Kidney (tissue), 14 donors: ENCODE results near the gene EIF1AD. TPM values are rescaled to one million over a fixed set of nuclear protein-coding genes. Genes with fewer than 3 reads are reported as not detected.

Experiments used
- DNase-seq, 5 donors: peaks; one replicate each; pipeline ENCODE4 v3.0.0-alpha.2; 2013 to 2020
- FAIRE-seq: peaks from 2 replicates; lab custom pipeline; 2012; peaks lifted over from hg19 to GRCh38; lab: Jason Lieb, UNC
- H3K27ac ChIP-seq, 2 donors: one replicate each; pipeline ENCODE4 v1.7.0; 2013; ENCODE audit warnings: low read depth in 2 of 2, low read length in 2 of 2, inconsistent platforms in 1 of 2
- H3K27me3 ChIP-seq: one replicate; pipeline ENCODE4 v1.7.1; 2013; ENCODE audit warnings: low read length, inconsistent platforms; ENCODE audit not compliant: control insufficient read depth, insufficient read depth
- H3K36me3 ChIP-seq, 3 donors: one replicate each; pipeline versions ENCODE4 v1.7.0 to v1.7.1; 2013; ENCODE audit warnings: low read length in 3 of 3, control low read depth in 1 of 3, inconsistent platforms in 1 of 3; ENCODE audit not compliant: insufficient read depth in 3 of 3, control insufficient read depth in 2 of 3
- H3K4me1 ChIP-seq, 3 donors: one replicate each; pipeline versions ENCODE4 v1.7.0 to v1.7.1; 2013; ENCODE audit warnings: low read length in 3 of 3, inconsistent platforms in 1 of 3, low read depth in 1 of 3; ENCODE audit not compliant: control insufficient read depth in 2 of 3, insufficient read depth in 2 of 3
- H3K4me3 ChIP-seq, 3 donors: one replicate each; pipeline versions ENCODE4 v1.7.0 to v1.8.1; 2013; ENCODE audit warnings: low read length in 3 of 3, control low read depth in 1 of 3, inconsistent platforms in 1 of 3
- H3K9ac ChIP-seq, 3 donors: one replicate each; pipeline versions ENCODE4 v1.7.0 to v1.7.1; 2013; ENCODE audit warnings: low read length in 3 of 3, control low read depth in 1 of 3, inconsistent platforms in 1 of 3
- H3K9me3 ChIP-seq, 3 donors: one replicate each; pipeline versions ENCODE4 v1.7.0 to v1.7.1; 2013; ENCODE audit warnings: low read length in 3 of 3, control low read depth in 1 of 3, inconsistent platforms in 1 of 3; ENCODE audit not compliant: control insufficient read depth in 2 of 3, insufficient read depth in 1 of 3
- intact Hi-C: fragments of 100-400 bp; cut with DNase I; formaldehyde crosslinking; loops from one replicate; pipeline ENCODE4 v1.11.1; 2022
- polyA plus RNA-seq: library from polyadenylated mRNA; stranded (reverse); fragments of 350-450 nt; fragmentation: Illumina TruSeq; extraction: RNeasy Lipid Tissue Mini Kit (QIAGEN cat#74804); gene quantifications from one replicate; pipeline ENCODE4 v1.2.3, GENCODE V29; 2014; ENCODE audit warnings: low read depth, low replicate concordance; ENCODE audit not compliant: insufficient read depth
- total RNA-seq: library from RNA; stranded (reverse); fragmentation: NEBNext Ultra II Directional; extraction: Animal tissue kit (Norgen Biotek cat#: 25700); gene quantifications from one replicate; pipeline ENCODE4 v1.2.1, GENCODE V29; 2021
- TF ChIP-seq, protein P1 (sequence below): IDR thresholded peaks from 3 replicates; pipeline ENCODE4 v1.5.1; 2012; ENCODE audit warnings: mild to moderate bottlenecking, moderate library complexity, borderline replicate concordance; ENCODE audit not compliant: insufficient read depth; ENCODE audit errors: extremely low read depth
- donor health status: control.
- donor health status: control.
- donor health status: control.
- donor health status: control.
- donor health status: control.
- donor health status: DM: yes; HTN: yes; CAD: no.
- donor health status: Normal renal cell carcinoma (clear cell type).

The EIF1AD gene
- total and polyA plus RNA-seq, 2 donors from 2014 or later: 17.7 to 37.5 TPM

DNA sequence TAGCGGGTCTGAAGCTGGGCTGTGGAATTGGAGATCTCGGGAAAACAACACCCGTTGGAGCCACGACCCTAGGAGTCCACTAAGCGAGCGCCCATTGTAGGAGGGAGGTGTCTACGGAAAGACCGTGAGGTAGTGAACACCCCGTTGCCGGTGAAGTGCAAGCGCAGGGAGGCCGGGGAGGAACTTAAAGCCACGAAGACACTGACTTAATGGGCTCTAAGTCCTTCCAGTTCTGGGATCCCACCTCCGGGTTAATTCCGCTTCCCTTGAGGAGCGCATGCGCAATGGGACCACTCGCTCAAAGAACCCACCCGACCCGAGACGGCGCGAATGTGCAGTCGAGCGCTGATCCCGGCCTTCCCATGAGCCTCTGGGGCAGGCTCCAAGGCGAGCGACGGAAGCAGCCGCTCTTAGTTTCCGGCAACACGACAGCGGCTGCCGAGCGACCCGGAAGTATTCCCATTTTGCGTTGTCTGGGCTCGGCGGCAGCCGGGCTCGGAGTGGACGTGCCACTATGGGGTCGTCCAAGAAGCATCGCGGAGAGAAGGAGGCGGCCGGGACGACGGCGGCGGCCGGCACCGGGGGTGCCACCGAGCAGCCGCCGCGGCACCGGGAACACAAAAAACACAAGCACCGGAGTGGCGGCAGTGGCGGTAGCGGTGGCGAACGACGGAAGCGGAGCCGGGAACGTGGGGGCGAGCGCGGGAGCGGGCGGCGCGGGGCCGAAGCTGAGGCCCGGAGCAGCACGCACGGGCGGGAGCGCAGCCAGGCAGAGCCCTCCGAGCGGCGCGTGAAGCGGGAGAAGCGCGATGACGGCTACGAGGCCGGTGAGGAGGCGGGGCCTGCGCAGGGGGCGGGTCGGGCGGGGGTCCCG is 40.5 kb downstream of the EIF1AD start, which contains the start of gene SART1:
SART1 (plus strand) TSS at position 468 of the 874 bp plus-strand sequence; CDS start at position 515, 47 bp downstream.
- Histone ChIP-seq H3K9me3 (no peaks in the 10 kb centered on the region), H3K27ac (peak within 1 kb of the TSS; percentile 55 to 69), H3K36me3 (peaks cover 0 to 17% (median 10%) of the 10 kb centered on the region in 3 donors), H3K9ac (peak within 1 kb of the TSS; percentile 74 to 93 (median 92)), H3K4me3 (peak within 1 kb of the TSS; percentile 78 to 97 (median 91)), H3K4me1 (peaks cover 3 to 13% (median 10%) of the 10 kb centered on the region in 3 donors), H3K27me3 (no peaks in the 10 kb centered on the region)
- FAIRE-seq (no peak), DNase-seq (peak; percentile 99 to 100 (median 99))
- TF ChIP-seq, protein P1, sequence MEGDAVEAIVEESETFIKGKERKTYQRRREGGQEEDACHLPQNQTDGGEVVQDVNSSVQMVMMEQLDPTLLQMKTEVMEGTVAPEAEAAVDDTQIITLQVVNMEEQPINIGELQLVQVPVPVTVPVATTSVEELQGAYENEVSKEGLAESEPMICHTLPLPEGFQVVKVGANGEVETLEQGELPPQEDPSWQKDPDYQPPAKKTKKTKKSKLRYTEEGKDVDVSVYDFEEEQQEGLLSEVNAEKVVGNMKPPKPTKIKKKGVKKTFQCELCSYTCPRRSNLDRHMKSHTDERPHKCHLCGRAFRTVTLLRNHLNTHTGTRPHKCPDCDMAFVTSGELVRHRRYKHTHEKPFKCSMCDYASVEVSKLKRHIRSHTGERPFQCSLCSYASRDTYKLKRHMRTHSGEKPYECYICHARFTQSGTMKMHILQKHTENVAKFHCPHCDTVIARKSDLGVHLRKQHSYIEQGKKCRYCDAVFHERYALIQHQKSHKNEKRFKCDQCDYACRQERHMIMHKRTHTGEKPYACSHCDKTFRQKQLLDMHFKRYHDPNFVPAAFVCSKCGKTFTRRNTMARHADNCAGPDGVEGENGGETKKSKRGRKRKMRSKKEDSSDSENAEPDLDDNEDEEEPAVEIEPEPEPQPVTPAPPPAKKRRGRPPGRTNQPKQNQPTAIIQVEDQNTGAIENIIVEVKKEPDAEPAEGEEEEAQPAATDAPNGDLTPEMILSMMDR: no peak
- intact Hi-C loops: no loop called here

DNA sequence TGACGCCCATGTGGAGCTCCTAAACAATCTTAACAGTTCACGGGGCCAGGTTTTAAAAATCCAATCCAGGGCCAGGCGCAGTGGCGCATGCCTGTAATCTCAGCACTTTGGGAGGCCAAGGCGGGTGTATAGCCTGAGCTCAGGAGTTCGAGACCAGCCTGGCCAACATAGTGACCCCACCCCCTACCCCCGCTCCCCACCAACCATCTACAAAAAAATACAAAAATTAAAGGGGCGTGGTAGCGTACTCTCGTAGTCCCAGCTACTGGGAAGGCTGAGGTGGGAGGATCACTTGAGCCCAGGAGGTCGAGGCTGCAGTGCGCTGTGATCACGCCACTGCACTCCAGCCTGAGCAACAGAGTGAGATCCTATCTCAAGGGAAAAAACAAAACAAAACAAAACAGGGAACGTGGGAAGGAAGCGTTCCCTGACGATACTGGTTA is 41.1 kb downstream of the EIF1AD start:
- Histone ChIP-seq H3K36me3 (peaks cover 0 to 13% (median 6%) of the 10 kb centered on the region in 3 donors), H3K4me3 (peak overlapping the region; percentile 78 to 97 (median 91)), H3K4me1 (peaks cover 3 to 13% (median 10%) of the 10 kb centered on the region in 3 donors), H3K27ac (peak overlapping the region; percentile 52 to 69), H3K27me3 (no peaks in the 10 kb centered on the region), H3K9me3 (no peaks in the 10 kb centered on the region), H3K9ac (peak overlapping the region; percentile 43 to 93 (median 58))
- peak in 1 of 5 donors; percentile 55 for DNase-seq
- intact Hi-C loops: no loop called here
- FAIRE-seq: no peak
- TF ChIP-seq, protein P1: no peak

DNA sequence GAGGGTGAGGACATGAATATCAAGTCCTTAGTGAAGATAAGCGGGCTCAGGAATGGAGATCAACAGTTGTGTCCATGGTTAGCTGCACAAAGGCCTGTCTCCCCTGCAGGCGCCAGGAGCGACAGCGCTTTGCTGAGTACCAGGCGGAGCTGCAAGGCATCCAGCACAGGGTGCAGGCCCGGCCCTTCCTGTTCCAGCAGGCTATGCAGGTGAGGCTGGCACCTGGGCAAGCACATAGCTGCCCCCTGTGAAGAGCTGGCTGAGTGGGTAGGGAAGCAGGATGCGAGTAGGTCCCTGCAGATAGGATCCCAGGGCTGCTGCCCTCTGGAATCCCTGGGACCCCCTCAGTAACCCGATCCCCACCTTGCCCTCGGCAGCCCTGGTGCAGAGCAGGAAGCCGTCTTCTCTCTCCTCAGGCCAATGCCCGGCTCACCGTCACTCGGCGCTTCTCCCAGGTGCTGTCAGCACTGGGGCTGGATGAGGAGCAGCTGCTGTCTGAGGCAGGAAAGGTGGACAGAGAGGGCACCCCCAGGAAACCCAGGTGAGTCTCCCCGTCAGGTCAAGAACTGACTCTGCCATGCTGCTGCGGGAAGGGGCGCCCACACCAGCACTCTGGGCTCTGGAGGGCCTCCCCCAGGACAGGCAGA is 43.1 kb downstream of the EIF1AD start:
- Histone ChIP-seq H3K36me3 (no peaks in the 10 kb centered on the region), H3K4me3 (no peak overlapping the region), H3K27ac (no peak overlapping the region), H3K27me3 (no peaks in the 10 kb centered on the region), H3K9me3 (no peaks in the 10 kb centered on the region), H3K9ac (no peak overlapping the region), H3K4me1 (peaks cover 3 to 13% (median 10%) of the 10 kb centered on the region in 3 donors)
- TF ChIP-seq, protein P1: no peak
- intact Hi-C loops: no loop called here
- DNase-seq (peak in 2 of 5 donors; percentile 14 to 29), FAIRE-seq (no peak)
